IPS-15b (cell line): ENCODE data around the gene SCUBE1.

Experiments
- H3K27me3 ChIP-seq: one replicate; pipeline ENCODE4 v1.6.1; 2013; ENCODE audit warnings: low read length; ENCODE audit not compliant: control insufficient read depth, insufficient read depth
- H3K36me3 ChIP-seq: one replicate; pipeline ENCODE4 v1.6.1; 2013; ENCODE audit warnings: low read length; ENCODE audit not compliant: control insufficient read depth, insufficient read depth
- H3K4me1 ChIP-seq: one replicate; pipeline ENCODE4 v1.6.1; 2013; ENCODE audit warnings: mild to moderate bottlenecking, low read length; ENCODE audit not compliant: control insufficient read depth, insufficient read depth
- H3K4me3 ChIP-seq: one replicate; pipeline ENCODE4 v1.5.1; 2013; ENCODE audit warnings: low read depth, low read length
- H3K9ac ChIP-seq: one replicate; pipeline ENCODE4 v1.6.1; 2013; ENCODE audit warnings: low read depth, mild to moderate bottlenecking, low read length
- H3K9me3 ChIP-seq: one replicate; pipeline ENCODE4 v1.6.1; 2013; ENCODE audit warnings: mild to moderate bottlenecking, low read length; ENCODE audit not compliant: control insufficient read depth, insufficient read depth

The SCUBE1 gene

GRCh38 chr22:43203471-43203981 is 139.6 kb downstream of the SCUBE1 start:
- Histone ChIP-seq H3K4me1 (peaks cover 2% of the 10 kb centered on the region), H3K4me3 (no peak overlapping the region), H3K9me3 (no peaks in the 10 kb centered on the region), H3K9ac (no peak overlapping the region), H3K36me3 (no peaks in the 10 kb centered on the region), H3K27me3 (no peaks in the 10 kb centered on the region)

GRCh38 chr22:43202756-43203410 is 140.3 kb downstream of the SCUBE1 start:
- no peaks in the 10 kb centered on the region for H3K9me3 ChIP-seq
- H3K9ac ChIP-seq, result no peak overlapping the region
- H3K36me3 ChIP-seq, result no peaks in the 10 kb centered on the region
- H3K4me1 ChIP-seq, result peaks cover 2% of the 10 kb centered on the region
- no peaks in the 10 kb centered on the region for H3K27me3 ChIP-seq
- no peak overlapping the region for H3K4me3 ChIP-seq

- no peak overlapping the region for H3K4me3 ChIP-seq
- no peak overlapping the region for H3K9ac ChIP-seq
- H3K9me3 ChIP-seq, result no peaks in the 10 kb centered on the region
These were observed 140.8 kb downstream of the SCUBE1 start for GRCh38 chr22:43202326-43202725.

GRCh38 chr22:43201486-43202219 is 141.5 kb downstream of the SCUBE1 start:
- Histone ChIP-seq H3K4me3 (no peak overlapping the region), H3K27me3 (no peaks in the 10 kb centered on the region)

More at GRCh38 chr22:43202326-43202725, 140.8 kb downstream of the SCUBE1 start:
- Histone ChIP-seq H3K27me3 (no peaks in the 10 kb centered on the region), H3K4me1 (peaks cover 2% of the 10 kb centered on the region), H3K36me3 (no peaks in the 10 kb centered on the region)

GRCh38 chr22:43200555-43200954 is 142.6 kb downstream of the SCUBE1 start:
- H3K9ac ChIP-seq, result no peak overlapping the region
- H3K36me3 ChIP-seq, result no peaks in the 10 kb centered on the region
- no peaks in the 10 kb centered on the region for H3K9me3 ChIP-seq
- H3K4me3 ChIP-seq, result no peak overlapping the region
- H3K27me3 ChIP-seq, result no peaks in the 10 kb centered on the region
- H3K4me1 ChIP-seq, result peaks cover 2% of the 10 kb centered on the region

More at GRCh38 chr22:43201486-43202219, 141.5 kb downstream of the SCUBE1 start:
- Histone ChIP-seq H3K9ac (no peak overlapping the region), H3K36me3 (no peaks in the 10 kb centered on the region), H3K4me1 (peaks cover 2% of the 10 kb centered on the region), H3K9me3 (no peaks in the 10 kb centered on the region)

- Histone ChIP-seq H3K4me3 (no peak overlapping the region), H3K4me1 (peaks cover 2% of the 10 kb centered on the region), H3K27me3 (no peaks in the 10 kb centered on the region), H3K36me3 (no peaks in the 10 kb centered on the region), H3K9me3 (no peaks in the 10 kb centered on the region), H3K9ac (no peak overlapping the region)
These were observed 143.1 kb downstream of the SCUBE1 start for GRCh38 chr22:43200031-43200430.

- H3K9me3 ChIP-seq, result no peaks in the 10 kb centered on the region
- no peaks in the 10 kb centered on the region for H3K36me3 ChIP-seq
- no peaks in the 10 kb centered on the region for H3K27me3 ChIP-seq
- no peak overlapping the region for H3K4me3 ChIP-seq
- peaks cover 2% of the 10 kb centered on the region for H3K4me1 ChIP-seq
- H3K9ac ChIP-seq, result no peak overlapping the region
These were observed 143.6 kb downstream of the SCUBE1 start for GRCh38 chr22:43199541-43199940.

- H3K36me3 ChIP-seq, result no peaks in the 10 kb centered on the region
- no peak overlapping the region for H3K4me3 ChIP-seq
- H3K27me3 ChIP-seq, result no peaks in the 10 kb centered on the region
- no peak overlapping the region for H3K9ac ChIP-seq
- H3K4me1 ChIP-seq, result peaks cover 2% of the 10 kb centered on the region
- H3K9me3 ChIP-seq, result no peaks in the 10 kb centered on the region
These were observed 144.2 kb downstream of the SCUBE1 start for GRCh38 chr22:43198936-43199335.

- Histone ChIP-seq H3K36me3 (no peaks in the 10 kb centered on the region), H3K4me3 (no peak overlapping the region), H3K27me3 (no peaks in the 10 kb centered on the region), H3K9me3 (no peaks in the 10 kb centered on the region), H3K9ac (no peak overlapping the region), H3K4me1 (peaks cover 2% of the 10 kb centered on the region)
These were observed 145.0 kb downstream of the SCUBE1 start for GRCh38 chr22:43198126-43198525.

- Histone ChIP-seq H3K27me3 (no peaks in the 10 kb centered on the region), H3K4me3 (no peak overlapping the region), H3K9me3 (no peaks in the 10 kb centered on the region), H3K9ac (no peak overlapping the region), H3K4me1 (no peaks in the 10 kb centered on the region), H3K36me3 (no peaks in the 10 kb centered on the region)
These were observed 145.8 kb downstream of the SCUBE1 start for GRCh38 chr22:43197271-43197941.

- Histone ChIP-seq H3K27me3 (no peaks in the 10 kb centered on the region), H3K4me1 (no peaks in the 10 kb centered on the region)
These were observed 151.3 kb downstream of the SCUBE1 start for GRCh38 chr22:43191831-43192230.

More at GRCh38 chr22:43191831-43192230, 151.3 kb downstream of the SCUBE1 start:
- Histone ChIP-seq H3K4me3 (no peak overlapping the region), H3K9ac (no peak overlapping the region), H3K9me3 (no peaks in the 10 kb centered on the region), H3K36me3 (no peaks in the 10 kb centered on the region)
